Endothelial cell of umbilical vein (primary cell): ENCODE measurements around the gene TMCC3. TPM values are rescaled to one million over a fixed set of nuclear protein-coding genes. Genes with fewer than 3 reads are reported as not detected.
A peak's percentile ranks its signal among the peaks of the same experiment; 100 is the strongest.

Experiments
- BruUV-seq: library from RNA; stranded (reverse); fragments of 400-500 nt; replicated peaks from 2 replicates; lab custom pipeline; 2021; lab: Mats Ljungman, UMichigan
- CTCF ChIA-PET: fragments of 300-600, 350-600 bp; sonication (Branson Sonifier 250); formaldehyde crosslinking; loops from one replicate; lab custom pipeline; 2021; ENCODE audit warnings: antibody characterized with exemption, inconsistent platforms; lab: Charles Lee
- POLR2A ChIA-PET: fragments of 300-600, 350-600 bp; sonication (Branson Sonifier 250); formaldehyde crosslinking; loops from one replicate; lab custom pipeline; 2021; ENCODE audit warnings: antibody characterized with exemption, inconsistent platforms; lab: Charles Lee
- DNase-seq: peaks from one replicate; pipeline ENCODE4 v3.0.0-alpha.2; 2011; ENCODE audit warnings: low read depth, low spot score
- FAIRE-seq: peaks from 2 replicates; lab custom pipeline; 2011; peaks lifted over from hg19 to GRCh38; lab: Jason Lieb, UNC
- H2AFZ ChIP-seq: 2 replicates; pipeline ENCODE4 v1.6.0; 2012; ENCODE audit warnings: low read depth, low read length, control low read depth, inconsistent platforms
- H3K27ac ChIP-seq: 2 replicates; pipeline ENCODE4 v1.5.1; 2011; ENCODE audit warnings: low read depth, mild to moderate bottlenecking, control low read depth, low read length, moderate library complexity; ENCODE audit not compliant: insufficient read depth
- H3K27me3 ChIP-seq, 2 experiments: 2 replicates each; pipeline versions ENCODE4 v1.6.0 to v1.6.1; 2011; ENCODE audit warnings: low read length in 2 of 2, mixed read lengths in 1 of 2; ENCODE audit not compliant: control insufficient read depth in 2 of 2, insufficient read depth in 2 of 2
- H3K36me3 ChIP-seq, 2 experiments: 2 replicates in 1 of 2; 3 replicates in 1 of 2; pipeline ENCODE4 v1.5.1; 2011; ENCODE audit warnings: low read length in 2 of 2, mild to moderate bottlenecking in 1 of 2, moderate library complexity in 1 of 2; ENCODE audit not compliant: control insufficient read depth in 2 of 2, insufficient read depth in 2 of 2; ENCODE audit errors: extremely low read depth in 1 of 2
- H3K4me1 ChIP-seq: 3 replicates; pipeline ENCODE4 v1.5.1; 2011; ENCODE audit warnings: mild to moderate bottlenecking, low read length; ENCODE audit not compliant: control insufficient read depth, insufficient read depth; ENCODE audit errors: extremely low read depth
- H3K4me2 ChIP-seq: 2 replicates; pipeline ENCODE4 v1.6.1; 2011; ENCODE audit warnings: low read length, control low read depth, mixed read lengths; ENCODE audit not compliant: insufficient read depth
- H3K4me3 ChIP-seq, 3 experiments: fragments of 200-600 bp in 1 of 3; sonication (generic), shearing (Covaris generic) in 1 of 3; replicated peaks in 1 of 3; 2 replicates each; pipeline ENCODE4 v1.5.1; 2011 to 2016; ENCODE audit warnings: control low read depth in 3 of 3, low read length in 3 of 3, mild to moderate bottlenecking in 2 of 3, inconsistent platforms in 1 of 3, low read depth in 1 of 3, moderate library complexity in 1 of 3; ENCODE audit not compliant: insufficient read depth in 1 of 3
- H3K79me2 ChIP-seq: 2 replicates; pipeline ENCODE4 v1.6.0; 2012; ENCODE audit warnings: low read length, inconsistent platforms; ENCODE audit not compliant: control insufficient read depth, insufficient read depth
- H3K9ac ChIP-seq: replicated peaks from 2 replicates; pipeline ENCODE3; 2011; ENCODE audit warnings: low read length, control low read depth; ENCODE audit not compliant: insufficient read depth; ENCODE audit errors: extremely low read depth
- H3K9me1 ChIP-seq: replicated peaks from 3 replicates; pipeline ENCODE4 v1.6.0; 2011; ENCODE audit warnings: mild to moderate bottlenecking, low read length; ENCODE audit not compliant: control insufficient read depth, insufficient read depth; ENCODE audit errors: extremely low read depth
- H3K9me3 ChIP-seq: replicated peaks from 2 replicates; pipeline ENCODE4 v1.5.1; 2012; ENCODE audit warnings: low read length, inconsistent platforms; ENCODE audit not compliant: control insufficient read depth, insufficient read depth
- H4K20me1 ChIP-seq: replicated peaks from 2 replicates; pipeline ENCODE3; 2011; ENCODE audit warnings: mild to moderate bottlenecking, low read length; ENCODE audit not compliant: control insufficient read depth, insufficient read depth; ENCODE audit errors: extremely low read depth
- CTCF ChIP-seq, 2 donors: IDR thresholded peaks; 1 replicate in 1 of 2; 2 replicates in 1 of 2; pipeline ENCODE4 v1.5.1; 2011; ENCODE audit warnings: low read length in 2 of 2, mild to moderate bottlenecking in 2 of 2, moderate library complexity in 2 of 2, control low read depth in 1 of 2, inconsistent platforms in 1 of 2, low read depth in 1 of 2; ENCODE audit not compliant: insufficient read depth in 1 of 2; ENCODE audit errors: extremely low read depth in 1 of 2
- GATA2 ChIP-seq: IDR thresholded peaks from 2 replicates; pipeline ENCODE4 v1.7.0; 2011; ENCODE audit warnings: low read depth, mild to moderate bottlenecking, moderate library complexity, mixed read lengths, low read length; ENCODE audit not compliant: insufficient read length, insufficient read depth
- POLR2AphosphoS5 ChIP-seq: IDR thresholded peaks from 2 replicates; pipeline ENCODE4 v1.6.1; 2012; ENCODE audit warnings: low read depth, mild to moderate bottlenecking, control low read depth, low read length, moderate library complexity; ENCODE audit not compliant: insufficient read depth
- dilution Hi-C: fragments of 300-500 bp; cut with MboI; formaldehyde crosslinking; loops from one replicate; pipeline ENCODE4 v1.15.0; 2019; ENCODE audit warnings: low sequenced_read_pairs; ENCODE audit not compliant: extremely low pct_ligation_motif_present
- intact Hi-C: fragments of 100-400 bp; cut with micrococcal nuclease; formaldehyde crosslinking; loops from one replicate; pipeline ENCODE4 v1.10.0; 2022
- polyA plus RNA-seq, 4 experiments: library from polyadenylated mRNA; depleted of rRNA in 3 of 4; stranded (reverse) in 3 of 4; unstranded in 1 of 4; fragments of >200 nt; gene quantifications; 2 replicates each; pipeline versions ENCODE4 v1.2.1 to v1.2.3, GENCODE V29; 2011 to 2012; ENCODE audit warnings: missing spikeins in 1 of 4
- total RNA-seq: library from RNA; stranded (reverse); gene quantifications from 2 replicates; pipeline ENCODE4 v1.2.3, GENCODE V29; 2021

TMCC3 gene
- total and polyA plus RNA-seq, 2 donors (not counting 3 experiments of a cell fraction or from before 2014, with no cell fraction given) = 13.5 to 30.4 TPM

- DNase-seq (no peak), FAIRE-seq (no peak)
- Histone ChIP-seq H3K27me3 (no peaks in the 10 kb centered on the region), H3K27ac (no peak overlapping the region), H2AFZ (no peak overlapping the region), H4K20me1 (no peaks in the 10 kb centered on the region), H3K36me3 (no peaks in the 10 kb centered on the region), H3K9me1 (no peaks in the 10 kb centered on the region), H3K4me1 (no peaks in the 10 kb centered on the region), H3K9ac (no peak overlapping the region), H3K79me2 (peaks cover 15% of the 10 kb centered on the region), H3K4me3 (no peak overlapping the region), H3K9me3 (no peaks in the 10 kb centered on the region), H3K4me2 (no peak overlapping the region)
- no TSS peak for BruUV-seq
- TF ChIP-seq POLR2AphosphoS5 = no peak
- no peak for TF ChIP-seq GATA2
- peak; percentile 44 to 51 for TF ChIP-seq CTCF (IDR thresholded peaks at IDR 0.05; ENCODE audit: extremely low read depth in 1 of 2, insufficient read depth in 1 of 2, low read depth in 1 of 2, low read length in 2 of 2)
- intact Hi-C loops (no loop called here), dilution Hi-C loops (no loop called here)
- CTCF ChIA-PET = interaction anchor here (0.7 to 1.9 kb wide), 14 partner anchors 8 to 294 kb away, joined by 3 to 10 read pairs (median 4); partner anchors contain the start of gene TMCC3
- POLR2A ChIA-PET = no interaction called here
These were observed 46.7 kb downstream of the TMCC3 start for GRCh38 chr12:94603434-94604365.
